Spleen (tissue), 7 donors: Measurements from ENCODE around the gene SDK1.

Experiments
- CTCF ChIP-seq, 11 experiments: fragments of 200-600 bp in 7 of 11; fragments of 450-650 bp in 4 of 11; sonication (generic) in 4 of 11; IDR thresholded peaks in 8 of 11; conservative IDR thresholded peaks in 3 of 11; 1 replicate in 7 of 11; 2 replicates in 4 of 11; pipeline versions ENCODE4 v1.4.0 to v1.8.0; 2016 to 2021; ENCODE audit warnings: antibody characterized with exemption in 11 of 11, inconsistent platforms in 4 of 11, mild to moderate bottlenecking in 1 of 11
- POLR2A ChIP-seq, 3 donors: fragments of 450-650 bp; IDR thresholded peaks; one replicate each; pipeline ENCODE4 v1.5.1; 2017; ENCODE audit warnings: antibody characterized with exemption in 3 of 3, mild to moderate bottlenecking in 1 of 3
- donor health status: DM: no; HTN: no; CAD: no; lungs with moderate emphysema.
- donor health status: DM: no; HTN: no; CAD: no.
- donor health status: DM: no; HTN: no; CAD: no.

GRCh38 chr7:3910054-3910453, 609.0 kb downstream of the SDK1 start:
- TF ChIP-seq CTCF (IDR thresholded peaks at IDR 0.05 in 8 of 11, conservative IDR thresholded peaks at IDR 0.05 in 3 of 11): no peak
- no peak for TF ChIP-seq POLR2A (IDR thresholded peaks at IDR 0.05)
